ENCODE data around the gene COA4. TPM values are rescaled to one million over a fixed set of nuclear protein-coding genes. Genes with fewer than 3 reads are reported as not detected.

The COA4 gene
- total and polyA plus RNA-seq, 2 donors (not counting 1 experiment from before 2014, with no cell fraction given), result 59.6 to 60.8 TPM

DNA sequence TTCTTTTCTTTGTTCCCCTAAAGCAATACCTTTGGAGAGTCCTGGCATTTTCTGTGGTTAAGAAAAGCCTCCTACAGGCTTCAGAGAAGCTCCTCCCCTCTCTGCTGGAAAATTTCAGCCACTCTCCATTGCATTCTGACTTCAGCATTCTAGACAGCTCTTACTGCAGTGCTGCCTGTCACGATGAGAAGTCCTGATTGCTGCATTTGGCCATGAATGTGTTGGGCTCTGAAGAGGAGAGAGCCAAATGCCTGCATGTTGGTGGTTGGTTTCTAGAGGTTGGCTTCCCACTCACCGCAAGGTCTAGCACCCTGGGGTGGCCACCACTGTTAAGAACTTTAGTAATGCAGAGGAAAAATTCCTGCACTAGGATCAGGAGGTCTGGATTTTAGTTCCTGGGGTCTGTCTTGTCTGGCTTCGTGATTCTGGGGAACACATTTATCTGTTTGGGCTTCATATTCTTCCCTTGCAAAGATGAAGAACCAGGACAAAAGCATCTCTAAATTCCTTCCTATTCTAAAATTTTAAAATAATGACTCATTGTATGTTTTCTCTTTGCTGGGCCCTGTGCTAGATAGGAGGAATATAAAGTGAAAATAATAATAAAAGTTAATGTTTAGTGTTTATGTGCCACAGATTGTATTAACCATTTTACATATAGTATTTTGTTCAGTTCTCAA is 38.1 kb downstream of the COA4 start:
- H3K27ac Mint-ChIP-seq, result no peak overlapping the region
- POLR2A ChIA-PET, result no interaction called here
- H3K4me1 Mint-ChIP-seq, result peaks cover 2% of the 10 kb centered on the region
- Histone ChIP-seq H3K79me2 (ENCODE audit: control insufficient read depth, insufficient read depth, low read length) (no peaks in the 10 kb centered on the region), H3K4me1 (ENCODE audit: control insufficient read depth in 2 of 2, insufficient read depth in 2 of 2, low read length in 2 of 2) (no peaks in the 10 kb centered on the region), H4K20me1 (ENCODE audit: control insufficient read depth, insufficient read depth, low read length, poor library complexity, severe bottlenecking) (no peaks in the 10 kb centered on the region), H3K27me3 (replicated peaks in 1 of 4; ENCODE audit: control extremely low read depth in 1 of 4, control insufficient read depth in 3 of 4, insufficient read depth in 4 of 4, low read length in 3 of 4) (no peaks in the 10 kb centered on the region), H3K9ac (ENCODE audit: low read length) (no peak overlapping the region), H3K27ac (ENCODE audit: low read length in 2 of 2) (no peak overlapping the region), H3K4me2 (replicated peaks; ENCODE audit: low read depth, low read length, poor library complexity, severe bottlenecking) (no peak overlapping the region), H2AFZ (ENCODE audit: insufficient read depth, low read depth, low read length, poor library complexity, severe bottlenecking) (no peak overlapping the region), H3K4me3 (ENCODE audit: control extremely low read depth in 1 of 5, extremely low read depth in 1 of 5, insufficient read depth in 1 of 5, low read depth in 2 of 5, low read length in 4 of 5) (no peak overlapping the region), H3K36me3 (replicated peaks in 1 of 2; ENCODE audit: control extremely low read depth in 1 of 2, control insufficient read depth in 1 of 2, extremely low read depth in 1 of 2, insufficient read depth in 2 of 2, low read length in 1 of 2) (peaks cover 3 to 8% of the 10 kb centered on the region in 2 experiments), H3K9me3 (ENCODE audit: control extremely low read depth in 1 of 3, control insufficient read depth in 2 of 3, insufficient read depth in 1 of 3, low read length in 2 of 3) (no peaks in the 10 kb centered on the region)
- CTCF ChIA-PET, result no interaction called here
- H3K27me3 Mint-ChIP-seq, result no peaks in the 10 kb centered on the region
- TF ChIP-seq CTCF (IDR thresholded peaks at IDR 0.05), result no peak
- no peak for TF ChIP-seq EZH2 (IDR thresholded peaks at IDR 0.05; ENCODE audit: borderline replicate concordance, insufficient read depth, low read depth, low read length, poor library complexity, severe bottlenecking)
- H3K4me3 Mint-ChIP-seq, result no peak overlapping the region
- DNase-seq, result no peak
- H3K9me3 Mint-ChIP-seq (ENCODE audit: insufficient read depth), result no peaks in the 10 kb centered on the region
- intact Hi-C loops (cut with micrococcal nuclease), result no loop called here
- no peak for ATAC-seq (ENCODE audit: low read depth)
- WGBS (ENCODE audit: insufficient coverage), result 100% methylated on average over 1 of the region's 3 CpGs

- Histone ChIP-seq H3K9ac (ENCODE audit: low read length) (no peak overlapping the region), H3K27me3 (replicated peaks in 1 of 4; ENCODE audit: control extremely low read depth in 1 of 4, control insufficient read depth in 3 of 4, insufficient read depth in 4 of 4, low read length in 3 of 4) (no peaks in the 10 kb centered on the region), H3K27ac (ENCODE audit: low read length in 2 of 2) (no peak overlapping the region), H3K9me3 (ENCODE audit: control extremely low read depth in 1 of 3, control insufficient read depth in 2 of 3, insufficient read depth in 1 of 3, low read length in 2 of 3) (no peaks in the 10 kb centered on the region), H3K79me2 (ENCODE audit: control insufficient read depth, insufficient read depth, low read length) (no peaks in the 10 kb centered on the region), H3K4me2 (replicated peaks; ENCODE audit: low read depth, low read length, poor library complexity, severe bottlenecking) (no peak overlapping the region), H2AFZ (ENCODE audit: insufficient read depth, low read depth, low read length, poor library complexity, severe bottlenecking) (no peak overlapping the region), H3K36me3 (replicated peaks in 1 of 2; ENCODE audit: control extremely low read depth in 1 of 2, control insufficient read depth in 1 of 2, extremely low read depth in 1 of 2, insufficient read depth in 2 of 2, low read length in 1 of 2) (peaks cover 0 to 24% of the 10 kb centered on the region in 2 experiments), H3K4me1 (ENCODE audit: control insufficient read depth in 2 of 2, insufficient read depth in 2 of 2, low read length in 2 of 2) (no peaks in the 10 kb centered on the region), H3K4me3 (ENCODE audit: control extremely low read depth in 1 of 5, extremely low read depth in 1 of 5, insufficient read depth in 1 of 5, low read depth in 2 of 5, low read length in 4 of 5) (no peak overlapping the region), H4K20me1 (ENCODE audit: control insufficient read depth, insufficient read depth, low read length, poor library complexity, severe bottlenecking) (no peaks in the 10 kb centered on the region)
- Mint-ChIP-seq H3K4me3 (no peak overlapping the region), H3K9me3 (ENCODE audit: insufficient read depth) (no peaks in the 10 kb centered on the region), H3K27ac (no peak overlapping the region), H3K27me3 (no peaks in the 10 kb centered on the region), H3K4me1 (peaks cover 2% of the 10 kb centered on the region)
- no peak for TF ChIP-seq CTCF (IDR thresholded peaks at IDR 0.05)
- TF ChIP-seq EZH2 (IDR thresholded peaks at IDR 0.05; ENCODE audit: borderline replicate concordance, insufficient read depth, low read depth, low read length, poor library complexity, severe bottlenecking), result no peak
- intact Hi-C loops (cut with micrococcal nuclease), result no loop called here
- ChIA-PET POLR2A (no interaction called here), CTCF (no interaction called here)
- WGBS (ENCODE audit: insufficient coverage), result no CpG with 5 or more reads among the region's 2 CpGs
- no peak for ATAC-seq (ENCODE audit: low read depth)
- DNase-seq, result no peak
Observed at GRCh38 chr11:73833067-73833466, 43.6 kb downstream of the COA4 start.
